ENCODE results near the gene RBMS3. TPM values are rescaled to one million over a fixed set of nuclear protein-coding genes. Genes with fewer than 3 reads are reported as not detected.

RBMS3 gene
- total RNA-seq, 2 experiments from 2014 or later: 1.0 TPM; not detected in 1

- no peak overlapping the region for H2AFZ ChIP-seq (ENCODE audit: low read length)
- H4K20me1 ChIP-seq (ENCODE audit: insufficient read depth, low read length): no peaks in the 10 kb centered on the region
- H3K9me3 ChIP-seq (ENCODE audit: low read length): no peaks in the 10 kb centered on the region
- H3K27ac ChIP-seq (ENCODE audit: low read depth, low read length, poor library complexity, severe bottlenecking): no peak overlapping the region
- H3K36me3 ChIP-seq (ENCODE audit: insufficient read depth, low read length): no peaks in the 10 kb centered on the region
- no peak overlapping the region for H3K4me2 ChIP-seq (ENCODE audit: low read length)
- DNase-seq (ENCODE audit: low spot score): no peak
- H3K79me2 ChIP-seq (ENCODE audit: insufficient read depth, low read depth, low read length): no peaks in the 10 kb centered on the region
- intact Hi-C loops (cut with micrococcal nuclease; ENCODE audit: unreplicated experiment): no loop called here
- no TSS peak for BruUV-seq (replicated peaks)
- TF ChIP-seq CTCF (conservative IDR thresholded peaks at IDR 0.05; ENCODE audit: low read length): no peak
- TF ChIP-seq EZH2phosphoT487 (IDR thresholded peaks at IDR 0.05; ENCODE audit: borderline replicate concordance, low read depth, low read length): no peak
- ChIA-PET POLR2A (interaction anchor here (0.6 to 1.2 kb wide), 3 partner anchors 14 to 1685 kb away, joined by 3 to 5 read pairs (median 3); no protein-coding TSS in a partner anchor), CTCF (ENCODE audit: unreplicated experiment) (no interaction called here)
- no peaks in the 10 kb centered on the region for H3K9me2 ChIP-seq (ENCODE audit: insufficient read depth, low read length)
- no peaks in the 10 kb centered on the region for H3K4me1 ChIP-seq (ENCODE audit: insufficient read depth, low read length, poor library complexity, severe bottlenecking)
- H3K4me3 ChIP-seq (ENCODE audit: low read depth, low read length, poor library complexity, severe bottlenecking): no peak overlapping the region
Observed at GRCh38 chr3:29758434-29759322, 477.8 kb downstream of the RBMS3 start.

- no peaks in the 10 kb centered on the region for H3K9me3 ChIP-seq (ENCODE audit: low read length)
- H2AFZ ChIP-seq (ENCODE audit: low read length): no peak overlapping the region
- H3K4me2 ChIP-seq (ENCODE audit: low read length): no peak overlapping the region
- H3K27ac ChIP-seq (ENCODE audit: low read depth, low read length, poor library complexity, severe bottlenecking): no peak overlapping the region
- BruUV-seq (replicated peaks): no TSS peak
- no peak for DNase-seq (ENCODE audit: low spot score)
- H3K9me2 ChIP-seq (ENCODE audit: insufficient read depth, low read length): no peaks in the 10 kb centered on the region
- H4K20me1 ChIP-seq (ENCODE audit: insufficient read depth, low read length): no peaks in the 10 kb centered on the region
- H3K36me3 ChIP-seq (ENCODE audit: insufficient read depth, low read length): no peaks in the 10 kb centered on the region
- TF ChIP-seq EZH2phosphoT487 (IDR thresholded peaks at IDR 0.05; ENCODE audit: borderline replicate concordance, low read depth, low read length): no peak
- TF ChIP-seq CTCF (conservative IDR thresholded peaks at IDR 0.05; ENCODE audit: low read length): no peak
- POLR2A ChIA-PET: interaction anchor here (0.6 to 1.2 kb wide), 3 partner anchors 13 to 548 kb away, joined by 3 to 5 read pairs (median 3); no protein-coding TSS in a partner anchor
- no peaks in the 10 kb centered on the region for H3K4me1 ChIP-seq (ENCODE audit: insufficient read depth, low read length, poor library complexity, severe bottlenecking)
- intact Hi-C loops (cut with micrococcal nuclease; ENCODE audit: unreplicated experiment): no loop called here
- CTCF ChIA-PET (ENCODE audit: unreplicated experiment): no interaction called here
- H3K4me3 ChIP-seq (ENCODE audit: low read depth, low read length, poor library complexity, severe bottlenecking): no peak overlapping the region
- no peaks in the 10 kb centered on the region for H3K79me2 ChIP-seq (ENCODE audit: insufficient read depth, low read depth, low read length)
Observed at GRCh38 chr3:29759411-29760225, 478.7 kb downstream of the RBMS3 start.

Measured in OCI-LY7 (cell line).